Occipital lobe (tissue), 2 donors: ENCODE data around the gene CREB1. TPM values are rescaled to one million over a fixed set of nuclear protein-coding genes. Genes with fewer than 3 reads are reported as not detected.
A peak's percentile ranks its signal among the peaks of the same experiment; 100 is the strongest.
"Not testable (repeated sequence)": the region's sequence is repeated elsewhere in the genome, so short reads cannot be mapped to it uniquely, and the experiment has no call there.

Source experiments
- DNase-seq: peaks from one replicate; lab custom pipeline; 2025; lab: John Stamatoyannopoulos, UW
- total RNA-seq: library from RNA; depleted of rRNA; stranded (reverse); fragments of >200 nt; gene quantifications from one replicate; pipeline ENCODE4 v1.2.3, GENCODE V29; 2014

The CREB1 gene
- 130 TPM for total RNA-seq

GRCh38 chr2:207529330-207530159 lies at the start of gene CREB1:
Gene CREB1 (plus strand): TSS chr2:207529962. CDS start chr2:207555636, 25,674 bp downstream.
- DNase-seq = peak; percentile 97

GRCh38 chr2:207480521-207481040 lies 49.2 kb upstream of the CREB1 start:
- DNase-seq = no peak

GRCh38 chr2:207481924-207482323 lies 47.8 kb upstream of the CREB1 start:
- no peak for DNase-seq

GRCh38 chr2:207482630-207483029 lies 47.1 kb upstream of the CREB1 start:
- no peak for DNase-seq

- DNase-seq = no peak
Observed at GRCh38 chr2:207483066-207483465, 46.7 kb upstream of the CREB1 start.

GRCh38 chr2:207483477-207483876 lies 46.3 kb upstream of the CREB1 start:
- no peak for DNase-seq

- no peak for DNase-seq
Observed at GRCh38 chr2:207484444-207485391, 45.0 kb upstream of the CREB1 start.

GRCh38 chr2:207487650-207488311 lies 42.0 kb upstream of the CREB1 start:
- no peak for DNase-seq

GRCh38 chr2:207489251-207489650 lies 40.5 kb upstream of the CREB1 start:
- no peak for DNase-seq

GRCh38 chr2:207490441-207490840 lies 39.3 kb upstream of the CREB1 start:
- no peak for DNase-seq

- DNase-seq = no peak
Observed at GRCh38 chr2:207491086-207491485, 38.7 kb upstream of the CREB1 start.

- DNase-seq = no peak
Observed at GRCh38 chr2:207491956-207492355, 37.8 kb upstream of the CREB1 start.

GRCh38 chr2:207492461-207492860 lies 37.3 kb upstream of the CREB1 start:
- no peak for DNase-seq

- no peak for DNase-seq
Observed at GRCh38 chr2:207494137-207494536, 35.6 kb upstream of the CREB1 start.

- DNase-seq = not testable (repeated sequence)
Observed at GRCh38 chr2:207496936-207497335, 32.8 kb upstream of the CREB1 start.

GRCh38 chr2:207497596-207497995 lies 32.2 kb upstream of the CREB1 start:
- no peak for DNase-seq

- no peak for DNase-seq
Observed at GRCh38 chr2:207498427-207498826, 31.3 kb upstream of the CREB1 start.

- no peak for DNase-seq
Observed at GRCh38 chr2:207499114-207499513, 30.6 kb upstream of the CREB1 start.

GRCh38 chr2:207501802-207502576 lies 27.8 kb upstream of the CREB1 start:
- DNase-seq = no peak

- DNase-seq = no peak
Observed at GRCh38 chr2:207502577-207503198, 27.1 kb upstream of the CREB1 start.
